GM19023 (cell line): Measurements from ENCODE around the gene C1orf21.

Source experiments
- ATAC-seq: cut with Tn5 transposase; IDR thresholded peaks from one replicate; pipeline ENCODE4 v1.9.1; 2021; ENCODE audit warnings: mild to moderate bottlenecking, moderate library complexity; ENCODE audit not compliant: unreplicated experiment

C1orf21 gene

DNA sequence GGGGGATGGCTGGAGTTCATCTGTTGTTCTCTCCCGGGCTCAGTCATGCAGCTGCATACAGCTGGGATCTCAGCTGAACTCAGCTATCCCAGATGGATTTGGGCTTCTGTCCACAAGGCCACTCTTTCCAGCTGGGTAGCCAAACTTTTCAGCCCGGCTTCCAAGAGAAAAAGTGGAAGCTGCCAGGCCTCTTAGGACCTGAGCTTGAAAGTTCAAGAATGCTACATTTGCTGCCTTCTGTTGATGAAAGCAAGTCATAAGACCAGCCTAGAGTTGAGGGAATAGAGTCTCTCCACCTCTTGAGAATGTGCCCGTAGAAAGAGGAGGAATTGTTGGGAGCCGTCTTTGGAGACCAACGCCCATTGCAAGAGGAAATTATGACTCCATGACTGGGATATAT lies 95.3 kb downstream of the C1orf21 start:
- no peak for ATAC-seq

DNA sequence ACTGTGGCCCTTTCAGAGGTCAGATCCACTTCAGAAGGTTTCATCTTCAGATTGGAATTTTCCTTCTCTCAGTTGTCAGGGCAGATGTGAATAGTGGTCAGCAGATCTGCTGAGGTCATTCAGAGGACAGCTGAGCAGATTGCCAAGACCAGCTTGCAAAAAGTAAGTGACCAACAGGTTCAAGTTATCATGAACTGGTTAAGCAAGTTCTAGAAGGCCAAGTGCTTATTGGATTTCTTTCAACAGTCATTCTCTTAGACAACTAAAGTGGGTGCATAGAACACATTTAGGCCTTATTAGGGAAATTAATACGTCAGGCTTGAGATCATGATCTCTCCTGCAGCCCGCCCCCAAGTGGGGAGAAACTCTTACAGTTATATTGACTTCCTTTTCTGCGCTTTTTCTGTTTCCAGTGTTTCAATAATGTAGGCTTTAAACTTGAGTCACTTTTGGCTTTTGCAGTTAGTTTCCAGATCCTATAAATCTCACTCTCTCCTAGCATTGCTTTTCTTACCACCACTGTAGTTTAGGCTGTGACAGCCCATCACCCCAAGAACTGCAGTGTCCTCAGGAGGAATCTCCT lies 96.4 kb downstream of the C1orf21 start:
- ATAC-seq = no peak

DNA sequence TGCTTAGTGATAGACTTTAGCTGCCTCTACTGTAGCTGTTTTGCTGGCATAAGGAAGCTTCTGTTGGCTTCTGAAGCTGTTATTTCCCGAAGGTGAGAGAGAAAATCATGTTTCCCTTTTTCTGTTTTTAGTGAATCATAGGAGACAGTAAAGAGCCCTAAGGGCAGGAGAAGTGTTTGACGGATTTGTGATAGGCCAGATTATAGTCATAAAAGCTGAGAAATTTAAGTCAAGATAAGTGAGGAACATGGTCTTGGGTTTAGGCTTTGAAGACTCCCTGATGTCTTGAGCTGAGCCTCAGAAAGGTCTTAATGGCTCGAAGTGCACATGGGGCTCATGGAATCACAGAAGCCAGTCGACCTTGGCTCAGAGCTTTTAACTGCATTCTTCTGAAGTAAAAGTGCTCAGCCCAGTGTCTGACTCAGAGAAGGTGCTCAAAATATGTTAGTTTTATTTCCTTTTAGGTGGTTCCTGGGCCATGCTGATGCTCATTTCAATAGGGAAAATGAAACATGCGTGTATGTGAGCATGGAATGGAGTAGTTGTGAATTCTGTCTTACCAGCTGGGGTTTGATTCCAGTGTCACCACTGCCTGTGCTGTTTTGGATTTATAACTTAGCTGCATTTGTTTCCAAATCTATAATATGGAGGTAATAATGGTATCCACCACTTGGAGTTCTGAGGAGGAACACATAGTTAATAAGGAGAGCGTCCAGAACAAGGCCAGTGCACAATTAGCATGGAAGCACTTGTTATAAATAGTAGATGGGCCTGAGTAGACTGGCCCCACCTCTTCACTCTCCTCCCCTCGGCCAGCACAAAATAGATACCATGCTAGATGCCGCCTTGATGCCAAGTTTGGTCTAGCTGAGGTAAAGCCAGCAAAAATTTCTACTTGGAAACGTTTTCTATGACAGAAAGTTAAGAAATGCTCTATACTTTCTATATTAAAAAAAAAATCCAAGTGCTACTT lies 99.2 kb downstream of the C1orf21 start:
- ATAC-seq = no peak

DNA sequence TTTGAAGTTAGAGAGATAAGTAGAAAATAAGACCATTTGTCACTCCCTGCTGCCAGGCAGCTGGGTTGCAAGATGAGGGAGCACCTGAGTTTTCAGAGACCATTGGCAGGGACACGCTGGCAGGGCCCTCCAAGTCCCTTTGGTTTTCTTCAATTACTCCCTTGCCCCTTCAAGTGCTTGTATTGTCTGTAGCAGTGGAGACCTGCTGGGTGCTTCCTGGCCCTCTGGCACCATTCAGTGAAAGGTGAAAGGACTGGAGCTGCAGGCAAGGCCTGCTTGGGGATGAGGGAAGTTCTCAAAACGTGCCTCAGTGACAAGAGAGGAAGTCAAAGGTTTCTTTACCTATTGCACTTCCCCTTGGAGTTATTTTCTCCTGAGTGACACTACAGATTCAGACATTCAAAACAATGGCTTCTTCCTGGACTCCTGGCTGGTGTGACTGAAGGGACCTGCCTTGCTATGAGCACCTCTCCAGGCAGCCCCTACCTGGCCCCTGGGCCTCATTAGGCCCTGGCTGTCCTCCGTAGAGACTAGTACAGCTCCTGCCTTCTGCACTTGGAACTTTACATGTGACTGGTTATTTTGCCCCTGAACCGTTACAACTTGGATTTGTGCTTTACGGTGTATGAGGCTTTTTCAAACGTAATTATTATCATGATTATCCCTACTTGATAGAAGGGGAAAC lies 100.1 kb downstream of the C1orf21 start:
- ATAC-seq = no peak

DNA sequence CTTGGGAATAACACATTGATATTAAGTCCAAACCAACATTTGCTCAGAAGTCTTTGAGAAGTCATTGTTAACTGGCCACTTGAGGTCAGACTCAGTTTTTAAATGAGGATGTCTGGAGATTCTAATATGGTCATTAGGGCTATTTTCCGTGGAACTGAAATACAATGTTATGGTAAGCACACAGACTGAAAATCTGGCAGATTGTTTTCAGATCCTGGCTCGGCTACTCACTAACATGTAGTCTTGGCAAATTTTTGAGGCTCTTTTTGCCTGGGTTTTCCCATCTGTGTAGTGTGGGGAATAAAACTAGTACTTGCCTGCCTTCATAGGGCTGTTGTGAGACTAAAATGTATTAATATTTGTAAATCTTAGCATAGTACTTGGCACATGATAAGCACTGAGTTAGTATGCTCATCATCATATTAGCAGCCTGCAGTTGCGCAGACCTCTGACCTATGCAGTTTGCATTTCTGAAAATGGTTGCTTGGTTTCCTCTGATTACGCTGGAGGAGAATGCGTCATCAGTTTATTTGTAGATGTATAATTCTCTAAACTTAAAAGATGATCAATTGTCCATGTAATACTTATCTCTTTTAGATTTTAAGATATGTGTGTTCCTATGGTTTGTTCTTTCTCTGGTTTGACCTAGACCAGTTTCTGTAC lies 100.8 kb downstream of the C1orf21 start:
- no peak for ATAC-seq

DNA sequence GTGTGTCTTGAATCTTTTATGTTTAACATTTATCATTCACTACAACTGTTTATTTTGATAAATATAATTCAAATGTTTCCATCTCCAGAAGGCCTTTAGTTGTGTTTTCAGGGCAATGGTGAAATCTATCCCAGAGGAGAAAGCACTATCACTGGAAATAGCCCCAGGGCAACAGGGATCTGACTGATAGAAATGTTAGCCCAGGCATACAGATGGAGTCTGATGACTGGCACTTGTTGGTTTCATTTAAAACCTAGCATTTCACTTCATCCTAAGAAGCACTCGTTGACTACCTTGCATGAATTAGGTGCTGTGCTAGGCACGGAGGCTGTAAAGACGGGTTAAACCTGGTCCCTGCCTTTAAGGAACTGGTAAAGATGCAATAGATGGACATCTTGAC lies 103.1 kb downstream of the C1orf21 start:
- no peak for ATAC-seq

DNA sequence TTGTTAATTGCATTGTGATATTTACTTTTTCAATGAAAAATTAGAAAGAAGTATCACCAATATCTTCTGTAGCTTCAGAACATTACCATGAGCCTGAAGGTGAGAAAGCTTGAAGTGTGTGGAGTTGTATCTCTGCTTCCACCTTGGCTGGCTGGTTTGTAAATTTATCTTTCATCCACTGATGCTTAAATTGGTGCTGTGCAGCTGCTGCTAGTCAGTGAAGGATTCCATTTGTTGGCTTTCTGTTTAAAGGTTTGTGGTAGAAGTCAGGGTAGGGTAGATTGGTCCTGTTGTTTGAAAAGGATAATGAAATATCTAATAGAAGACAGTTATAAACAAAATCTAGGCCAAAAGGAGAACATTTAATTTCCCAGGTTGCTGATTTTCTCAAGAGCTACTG lies 105.7 kb downstream of the C1orf21 start:
- ATAC-seq = no peak

DNA sequence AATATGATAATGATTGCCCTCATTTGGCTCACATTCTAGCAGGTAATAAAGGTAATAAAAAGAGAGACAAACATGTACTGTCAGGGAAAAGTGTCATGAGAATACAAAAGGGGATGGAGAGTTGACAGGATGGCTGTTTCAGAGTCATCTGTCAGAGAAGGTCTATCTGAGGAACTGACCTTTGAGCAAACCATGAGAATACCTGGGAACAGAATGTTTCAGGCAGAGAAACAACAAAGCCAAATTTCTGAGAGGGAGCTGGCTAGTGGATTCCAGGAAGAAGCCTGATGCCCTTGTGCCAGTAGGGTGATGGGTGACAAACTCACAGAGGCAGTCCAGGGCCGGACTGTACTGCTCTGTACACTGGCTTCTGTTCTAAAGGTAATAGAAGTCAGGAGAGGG lies 107.2 kb downstream of the C1orf21 start:
- no peak for ATAC-seq

DNA sequence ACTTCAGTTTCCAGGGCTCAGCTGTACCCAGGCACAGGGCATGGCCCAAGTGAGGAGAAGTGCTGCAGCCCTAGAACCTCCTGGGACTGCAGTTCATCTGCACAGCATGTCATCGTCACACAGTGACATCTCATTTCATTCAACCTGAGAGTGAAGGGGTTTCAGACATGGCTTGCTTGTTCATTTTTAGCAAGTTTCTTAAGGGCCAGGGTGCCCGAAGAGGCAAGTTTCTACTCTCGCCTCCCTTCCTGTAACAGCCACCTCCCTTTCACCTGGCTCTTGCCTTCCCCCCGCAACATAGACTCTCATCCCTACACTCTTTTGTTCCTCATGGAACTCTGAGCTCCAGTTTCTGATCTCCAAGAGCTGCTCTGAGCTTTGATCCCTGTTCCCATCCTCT lies 108.1 kb downstream of the C1orf21 start:
- ATAC-seq = peak; percentile 81

DNA sequence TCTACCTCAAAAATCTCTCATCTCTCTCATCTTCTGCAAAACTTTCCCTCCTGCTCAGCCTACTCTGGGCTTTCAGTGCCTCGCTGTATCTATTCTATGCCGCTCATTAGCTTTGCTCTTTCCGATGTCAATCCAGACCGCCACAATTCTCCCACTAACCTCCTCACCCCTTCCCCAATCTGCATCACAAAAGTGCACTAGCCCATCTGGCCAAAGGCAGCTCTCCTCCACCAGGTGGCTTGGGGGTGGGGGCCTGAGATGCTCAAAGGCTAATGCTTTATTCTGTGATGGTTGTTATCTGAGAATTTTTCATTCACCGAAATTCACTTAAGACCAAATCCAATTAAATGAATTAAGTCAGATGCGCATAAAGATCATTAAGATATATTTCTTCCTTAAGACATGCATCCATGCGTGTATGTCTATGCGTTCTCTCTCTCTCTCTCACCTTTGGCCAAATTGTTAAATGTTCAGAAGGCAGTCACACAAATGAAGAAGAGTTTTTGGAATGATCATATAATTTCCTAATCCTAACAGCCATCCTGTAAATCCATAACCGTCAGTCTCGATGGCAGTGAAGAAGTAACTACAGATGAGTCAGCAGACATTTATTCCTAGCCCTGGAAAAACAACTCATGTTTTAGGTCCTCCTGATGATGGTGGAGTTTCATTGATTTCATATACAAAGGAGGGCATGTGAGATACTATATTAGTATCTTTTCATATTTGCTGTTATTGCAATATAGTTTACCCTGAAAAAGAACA lies 111.3 kb downstream of the C1orf21 start:
- ATAC-seq = no peak

DNA sequence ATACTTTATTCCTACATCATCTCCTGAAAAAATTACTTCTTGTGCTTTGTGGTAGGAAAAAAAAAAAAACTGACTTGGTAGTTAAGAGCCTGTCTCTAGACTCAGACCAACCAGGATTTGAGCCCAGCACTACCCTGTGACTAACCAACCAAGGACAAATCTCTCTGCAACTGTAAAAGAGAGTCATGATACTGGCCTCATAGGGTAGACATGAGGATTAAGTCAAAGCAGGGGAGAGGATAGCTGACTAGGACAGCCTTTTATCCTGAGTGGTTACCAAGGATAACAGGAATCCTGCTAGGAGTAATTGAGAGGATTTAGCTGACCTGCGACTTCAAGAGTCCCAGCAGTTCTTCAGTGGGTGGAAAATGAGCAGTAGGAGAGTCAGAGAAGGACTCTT lies 112.8 kb downstream of the C1orf21 start:
- ATAC-seq = no peak

DNA sequence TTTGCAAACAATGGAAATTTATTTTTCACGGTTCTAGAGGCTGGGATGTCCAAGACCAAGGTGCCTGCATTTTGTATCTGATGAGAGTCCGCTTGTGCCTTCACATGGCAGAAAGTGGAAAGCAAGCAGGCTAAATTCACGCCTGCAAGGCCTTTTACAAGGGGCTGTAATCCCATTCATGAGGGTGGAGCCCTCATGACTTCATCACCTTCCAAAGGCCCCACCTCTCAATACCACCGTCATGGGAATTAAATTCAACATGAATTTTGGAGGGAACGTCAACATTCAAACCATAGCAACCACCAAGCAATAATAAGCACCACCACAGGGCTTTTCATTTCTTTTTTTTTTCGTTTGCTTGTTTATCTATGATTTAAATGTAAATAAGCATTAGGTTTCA lies 115.3 kb downstream of the C1orf21 start:
- no peak for ATAC-seq

DNA sequence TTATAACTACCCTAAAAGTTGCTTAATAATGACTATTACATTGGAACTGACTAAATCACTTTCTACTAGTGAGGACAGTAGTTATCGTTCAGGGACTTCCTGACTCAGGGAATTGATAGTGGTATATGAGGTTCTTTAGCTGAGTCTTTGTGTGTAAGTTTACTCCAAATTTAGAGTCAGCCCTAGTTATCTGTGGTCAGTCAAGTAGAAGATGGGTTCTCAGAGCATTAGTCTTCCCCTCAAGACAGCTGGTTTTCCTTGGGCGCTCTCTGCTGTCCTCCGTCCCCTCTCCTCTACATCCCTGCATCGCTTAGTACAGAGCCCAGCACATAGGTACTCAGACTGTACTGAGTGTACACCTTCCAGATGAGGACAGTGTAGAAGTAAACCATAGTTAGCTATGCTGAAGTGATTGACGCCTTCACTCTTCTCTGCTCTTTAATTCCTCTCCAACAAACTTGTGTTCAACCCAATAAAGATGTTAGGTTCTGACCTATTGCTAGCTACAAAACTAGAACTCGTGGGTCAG lies 116.5 kb downstream of the C1orf21 start:
- no peak for ATAC-seq

DNA sequence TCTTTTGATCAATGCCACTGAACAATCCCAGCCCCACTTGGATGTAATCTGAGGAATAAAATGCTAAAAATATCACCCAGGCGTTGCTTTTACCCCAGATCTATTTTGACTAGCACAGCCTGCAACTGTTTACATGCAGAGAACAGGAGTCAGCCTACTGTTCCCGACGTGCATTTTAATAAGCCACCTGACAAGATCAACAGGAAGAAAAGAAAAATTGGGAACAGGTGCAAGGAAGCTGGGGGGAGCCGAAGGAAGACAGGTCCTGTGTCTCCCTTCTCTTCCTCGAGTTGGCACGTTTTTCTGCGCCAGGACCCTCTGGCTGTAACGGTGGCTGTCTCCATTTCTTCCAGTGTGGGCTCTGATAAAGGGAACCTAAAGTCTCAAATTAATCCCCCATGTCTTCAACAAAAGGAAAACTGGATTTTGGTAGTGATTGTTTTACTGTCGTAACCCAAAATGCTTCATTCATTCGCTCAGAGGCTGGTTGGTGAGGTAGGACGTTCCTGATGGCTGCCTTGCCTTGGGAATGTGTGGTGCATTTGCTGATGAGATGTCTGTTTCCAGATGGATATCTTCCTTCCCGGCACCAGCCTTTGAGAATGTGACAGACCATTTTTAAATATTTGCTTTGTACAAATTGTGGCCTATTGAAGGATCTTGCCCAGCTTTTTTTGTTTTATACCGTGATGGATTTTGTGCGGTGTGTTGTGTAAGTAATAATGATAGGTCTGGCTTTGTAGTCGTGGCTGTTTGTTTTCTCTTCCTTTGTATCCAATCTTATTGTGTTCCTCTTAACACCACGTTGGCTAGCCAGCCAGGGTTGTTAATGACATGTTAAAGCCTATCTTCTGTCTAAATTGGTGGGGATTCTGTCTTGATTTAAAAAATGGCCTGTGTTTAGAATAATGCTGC lies 117.5 kb downstream of the C1orf21 start:
- no peak for ATAC-seq

DNA sequence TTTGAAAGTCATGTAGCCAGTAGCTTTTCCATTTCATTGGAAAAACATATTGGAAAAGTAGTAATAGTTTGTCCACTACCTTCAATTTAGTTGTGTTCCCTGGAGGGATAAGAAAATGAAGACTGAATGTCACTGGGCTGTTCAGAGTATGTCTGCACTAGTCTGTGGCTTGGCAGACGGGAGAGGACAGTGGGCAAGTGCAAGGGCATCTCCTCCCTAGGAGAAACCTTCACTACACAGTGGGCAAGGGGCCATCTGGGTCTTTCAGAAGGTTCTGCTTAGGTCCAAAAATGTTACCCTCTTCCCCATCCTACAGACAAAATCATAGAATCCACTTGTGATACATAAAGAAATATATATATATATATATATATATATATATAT lies 118.1 kb downstream of the C1orf21 start:
- no peak for ATAC-seq

DNA sequence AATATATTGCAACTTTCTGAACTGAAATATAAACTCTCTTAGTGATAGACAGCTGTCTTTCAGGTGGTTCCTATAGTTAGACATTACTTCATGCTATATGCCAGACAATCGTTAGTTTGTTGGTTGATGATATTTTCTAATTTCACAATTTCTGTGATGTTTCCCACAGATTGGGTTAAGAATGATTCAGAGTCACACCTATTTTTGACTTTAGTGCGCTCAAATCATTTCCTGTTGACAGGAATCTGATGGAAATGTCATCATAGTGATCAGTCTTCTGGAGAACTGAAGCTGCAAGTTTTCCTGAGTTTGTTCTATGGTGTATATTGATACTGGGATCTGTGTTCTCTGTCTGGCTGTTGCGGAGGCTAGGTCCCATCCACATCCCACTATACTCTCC lies 119.7 kb downstream of the C1orf21 start:
- no peak for ATAC-seq

DNA sequence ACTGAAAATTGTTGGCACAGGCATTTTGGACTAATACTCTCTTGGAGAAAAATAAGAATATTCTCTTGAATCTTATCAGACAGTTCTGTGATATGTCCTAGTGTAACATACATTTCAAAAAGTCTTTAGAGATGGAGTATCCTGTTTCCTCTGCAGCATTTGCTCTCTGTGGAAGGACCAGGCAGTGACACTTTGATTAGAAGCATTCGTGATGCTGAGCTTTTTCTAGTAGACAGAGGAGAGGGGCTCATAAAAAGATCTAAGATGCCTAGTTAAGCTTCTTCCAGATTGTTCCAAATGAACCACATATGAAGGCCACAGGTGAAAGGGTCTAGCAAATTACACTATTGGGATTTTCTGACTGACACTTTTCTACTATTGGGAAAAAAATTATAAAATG lies 120.3 kb downstream of the C1orf21 start:
- ATAC-seq = no peak

DNA sequence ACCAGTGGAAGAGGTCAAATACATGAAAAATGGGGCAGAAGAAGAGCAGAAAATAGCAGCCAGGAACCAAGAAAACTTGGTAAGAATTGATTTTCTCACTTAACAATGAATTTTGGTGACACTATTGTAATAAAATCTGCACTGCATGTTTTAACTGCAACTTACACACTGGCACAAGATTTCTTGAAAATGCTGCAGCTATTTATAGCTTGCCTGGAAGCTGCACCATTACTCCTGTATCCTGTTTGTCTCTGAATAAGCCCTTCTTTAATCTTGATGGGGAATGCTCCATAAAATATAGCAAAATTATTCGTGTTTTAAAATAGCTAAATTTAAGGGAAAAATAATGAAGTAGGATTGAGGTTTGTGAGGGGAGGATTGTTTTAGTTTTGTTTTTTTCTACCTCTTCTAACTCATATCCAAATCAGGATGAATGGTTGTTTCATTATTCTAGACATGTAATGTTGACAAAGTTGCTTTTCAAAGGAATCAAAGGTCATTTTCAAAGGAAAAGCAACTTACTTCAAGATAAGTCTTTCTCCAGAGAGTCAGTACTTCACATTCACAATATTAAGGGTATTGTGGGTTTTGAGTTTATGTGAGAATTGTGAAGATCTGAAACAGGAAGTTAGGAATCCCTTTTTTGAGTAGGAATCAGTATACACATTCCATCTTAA lies 120.9 kb downstream of the C1orf21 start:
- ATAC-seq = no peak

DNA sequence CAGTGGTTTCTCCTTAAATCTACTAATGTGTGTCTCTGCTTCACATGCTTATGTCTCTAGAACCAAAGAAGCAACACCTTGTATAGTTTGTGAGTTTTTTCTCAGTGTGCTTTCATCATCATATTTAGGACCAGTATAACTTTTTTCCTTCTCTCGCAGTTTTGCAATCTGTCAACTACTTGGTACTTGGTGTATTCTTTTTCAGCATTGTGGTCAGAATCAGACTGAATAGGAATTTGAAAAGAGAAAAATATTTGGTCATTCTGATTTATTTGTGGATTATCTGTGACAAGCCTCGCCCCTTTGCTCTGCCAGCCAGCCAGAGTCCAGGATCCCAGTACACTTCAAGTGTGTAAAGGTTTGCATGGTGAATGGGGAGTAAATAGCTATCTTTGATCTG lies 122.3 kb downstream of the C1orf21 start:
- ATAC-seq = no peak
